AG09319 (cell line): ENCODE measurements around the gene FSTL1.
A peak's percentile ranks its signal among the peaks of the same experiment; 100 is the strongest.

Source experiments
- DNase-seq: peaks from one replicate; pipeline ENCODE4 v3.0.0-alpha.2; 2010; ENCODE audit warnings: low read depth; ENCODE audit errors: extremely low read depth
- TF ChIP-seq, protein P1 (sequence below): IDR thresholded peaks from 2 replicates; pipeline ENCODE4 v1.5.1; 2011; ENCODE audit warnings: low read depth, mild to moderate bottlenecking, inconsistent platforms, low read length, moderate library complexity

Gene FSTL1

DNA sequence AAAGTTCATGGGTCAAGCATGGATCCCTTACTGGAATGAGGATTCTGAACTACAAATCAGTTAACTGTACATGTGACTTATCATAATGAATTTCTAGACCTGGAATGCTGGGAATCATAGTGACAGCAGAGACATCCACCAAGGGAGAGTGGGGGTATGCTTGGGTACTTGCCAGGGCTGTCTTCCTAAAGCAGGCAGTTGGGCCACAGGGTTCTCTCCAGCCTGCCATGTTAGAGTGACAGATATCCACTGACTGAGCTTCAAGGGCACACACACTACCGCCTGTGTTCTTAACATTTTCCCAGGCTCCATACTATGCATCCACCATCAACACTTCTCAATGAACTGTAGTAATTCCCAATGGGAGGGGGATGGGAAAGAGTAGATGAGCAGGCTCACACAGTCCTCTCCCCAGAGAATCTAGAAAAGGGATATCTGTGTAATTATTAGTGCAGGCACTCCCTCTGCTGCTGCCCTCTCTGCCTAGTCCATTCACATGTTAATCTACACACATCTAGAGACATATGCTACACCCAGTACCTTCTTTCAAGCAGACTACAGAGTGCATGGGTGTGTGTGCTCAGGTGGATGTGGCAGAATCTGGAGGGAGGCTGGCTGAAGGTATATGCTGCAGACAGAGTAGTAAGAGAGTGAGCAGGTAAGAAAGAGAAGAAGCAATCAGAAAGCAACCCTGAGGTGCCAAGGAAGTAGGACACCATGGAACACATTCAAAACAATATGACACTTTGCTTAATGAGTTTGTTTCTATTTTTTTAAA, 3.7 kb downstream of the FSTL1 start:
- no peak for DNase-seq
- TF ChIP-seq, protein P1, sequence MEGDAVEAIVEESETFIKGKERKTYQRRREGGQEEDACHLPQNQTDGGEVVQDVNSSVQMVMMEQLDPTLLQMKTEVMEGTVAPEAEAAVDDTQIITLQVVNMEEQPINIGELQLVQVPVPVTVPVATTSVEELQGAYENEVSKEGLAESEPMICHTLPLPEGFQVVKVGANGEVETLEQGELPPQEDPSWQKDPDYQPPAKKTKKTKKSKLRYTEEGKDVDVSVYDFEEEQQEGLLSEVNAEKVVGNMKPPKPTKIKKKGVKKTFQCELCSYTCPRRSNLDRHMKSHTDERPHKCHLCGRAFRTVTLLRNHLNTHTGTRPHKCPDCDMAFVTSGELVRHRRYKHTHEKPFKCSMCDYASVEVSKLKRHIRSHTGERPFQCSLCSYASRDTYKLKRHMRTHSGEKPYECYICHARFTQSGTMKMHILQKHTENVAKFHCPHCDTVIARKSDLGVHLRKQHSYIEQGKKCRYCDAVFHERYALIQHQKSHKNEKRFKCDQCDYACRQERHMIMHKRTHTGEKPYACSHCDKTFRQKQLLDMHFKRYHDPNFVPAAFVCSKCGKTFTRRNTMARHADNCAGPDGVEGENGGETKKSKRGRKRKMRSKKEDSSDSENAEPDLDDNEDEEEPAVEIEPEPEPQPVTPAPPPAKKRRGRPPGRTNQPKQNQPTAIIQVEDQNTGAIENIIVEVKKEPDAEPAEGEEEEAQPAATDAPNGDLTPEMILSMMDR: no peak

DNA sequence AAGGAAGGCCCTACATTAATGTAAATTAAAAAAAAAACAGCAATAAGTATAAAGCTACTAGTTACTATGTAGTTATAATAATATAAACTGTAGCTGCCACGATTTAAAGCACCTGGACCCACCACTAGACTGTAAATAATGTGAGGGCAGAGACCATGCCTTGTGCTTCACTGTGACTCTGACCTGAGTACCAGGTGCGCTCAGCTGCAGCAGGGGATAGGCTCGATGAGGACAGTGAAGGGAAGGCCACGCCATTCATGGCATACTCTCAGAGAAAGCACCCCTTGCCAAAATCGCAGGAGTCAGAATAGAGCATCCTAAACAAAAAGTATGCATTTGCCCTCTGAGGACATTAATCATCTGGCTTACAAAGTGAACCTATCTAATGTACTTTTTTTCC, 5.1 kb downstream of the FSTL1 start:
- no peak for DNase-seq

DNA sequence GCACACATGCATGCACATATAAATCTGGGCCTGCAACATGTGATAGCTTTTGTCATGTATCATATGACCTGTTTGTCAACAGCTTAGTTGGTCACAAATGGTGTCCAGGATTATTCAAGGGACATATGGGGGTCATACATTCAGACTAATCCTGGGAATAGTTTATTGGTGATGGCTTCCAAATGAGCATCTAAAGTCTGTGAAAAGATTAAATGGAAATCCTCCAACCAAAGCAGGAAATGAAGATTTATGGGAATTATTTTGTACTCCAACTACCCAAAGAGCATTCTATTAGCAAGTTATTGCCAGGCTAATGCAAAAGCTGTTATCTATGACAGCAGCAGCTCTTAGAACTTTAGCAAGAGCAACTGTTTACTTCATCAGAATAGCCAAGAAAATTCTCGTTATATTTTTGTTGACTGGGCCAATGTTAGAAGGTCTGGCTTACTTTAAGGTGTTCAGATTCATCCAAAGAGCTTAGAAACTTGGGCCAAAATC, 7.1 kb downstream of the FSTL1 start:
- TF ChIP-seq, protein P1: no peak
- DNase-seq: no peak

More for the DNA sequence above, 5.1 kb downstream of the FSTL1 start:
- TF ChIP-seq, protein P1: no peak

DNA sequence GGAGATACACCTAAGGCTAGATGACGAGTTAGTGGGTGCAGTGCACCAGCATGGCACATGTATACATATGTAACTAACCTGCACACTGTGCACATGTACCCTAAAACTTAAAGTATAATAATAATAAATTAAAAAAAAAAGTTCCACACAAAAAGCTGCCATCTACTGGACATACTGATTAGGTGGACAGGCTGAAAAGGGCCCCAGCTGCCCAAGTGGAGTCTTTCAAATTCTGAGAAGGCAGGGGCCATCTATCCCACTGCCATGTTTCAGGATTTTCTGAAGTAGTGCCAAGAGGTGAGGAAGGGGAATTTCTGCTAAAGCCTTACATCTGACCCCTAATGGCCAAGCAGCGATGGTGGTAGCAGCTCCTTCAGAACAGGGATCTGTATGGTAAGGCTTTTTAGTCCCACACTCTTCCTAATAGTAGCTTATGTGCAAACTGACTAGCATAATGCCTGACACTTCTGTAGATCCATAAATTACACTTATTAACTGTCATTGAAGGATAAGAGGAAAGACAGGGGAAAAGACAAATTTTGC, 7.7 kb downstream of the FSTL1 start:
- DNase-seq: no peak
- TF ChIP-seq, protein P1: peak; percentile 38

DNA sequence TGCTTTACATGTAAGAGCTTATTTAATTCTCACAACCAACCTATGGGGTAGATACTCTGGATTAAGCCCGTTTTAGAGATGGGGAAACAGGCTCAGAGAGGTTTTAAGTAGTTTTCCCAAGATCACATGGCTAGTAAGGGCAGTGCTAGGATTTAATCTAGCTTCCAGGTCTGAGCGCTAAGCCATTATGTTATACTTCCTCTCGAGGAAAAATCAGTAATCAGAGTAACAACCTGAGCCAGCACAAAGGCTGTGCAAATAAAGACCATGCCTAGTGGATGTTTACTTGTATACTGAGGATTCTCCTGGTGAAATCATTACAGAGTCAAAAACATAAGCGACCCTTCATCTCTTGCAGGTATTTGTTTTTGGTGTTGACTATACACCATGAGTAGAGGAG, 9.0 kb downstream of the FSTL1 start:
- TF ChIP-seq, protein P1: no peak
- DNase-seq: no peak

DNA sequence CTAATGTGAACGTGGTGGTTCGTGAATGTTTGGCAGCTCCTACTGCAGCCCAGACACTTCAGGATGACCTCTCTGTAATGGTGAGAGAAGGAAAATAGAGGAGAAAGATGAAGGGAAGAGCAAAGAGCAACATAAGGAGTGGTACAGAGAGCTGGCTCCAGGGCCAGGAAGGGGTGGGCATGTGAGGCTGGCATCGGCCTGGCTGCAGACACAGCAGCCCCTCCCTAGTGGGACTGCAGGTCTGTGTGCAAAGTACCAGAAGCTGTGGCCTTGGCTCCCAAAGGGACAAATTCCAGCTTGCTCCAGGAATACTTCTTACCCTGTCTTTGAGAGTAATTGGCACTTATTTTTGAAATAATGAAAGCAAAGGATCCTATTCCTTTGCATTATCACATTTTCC, 10.0 kb downstream of the FSTL1 start:
- TF ChIP-seq, protein P1: no peak
- no peak for DNase-seq

DNA sequence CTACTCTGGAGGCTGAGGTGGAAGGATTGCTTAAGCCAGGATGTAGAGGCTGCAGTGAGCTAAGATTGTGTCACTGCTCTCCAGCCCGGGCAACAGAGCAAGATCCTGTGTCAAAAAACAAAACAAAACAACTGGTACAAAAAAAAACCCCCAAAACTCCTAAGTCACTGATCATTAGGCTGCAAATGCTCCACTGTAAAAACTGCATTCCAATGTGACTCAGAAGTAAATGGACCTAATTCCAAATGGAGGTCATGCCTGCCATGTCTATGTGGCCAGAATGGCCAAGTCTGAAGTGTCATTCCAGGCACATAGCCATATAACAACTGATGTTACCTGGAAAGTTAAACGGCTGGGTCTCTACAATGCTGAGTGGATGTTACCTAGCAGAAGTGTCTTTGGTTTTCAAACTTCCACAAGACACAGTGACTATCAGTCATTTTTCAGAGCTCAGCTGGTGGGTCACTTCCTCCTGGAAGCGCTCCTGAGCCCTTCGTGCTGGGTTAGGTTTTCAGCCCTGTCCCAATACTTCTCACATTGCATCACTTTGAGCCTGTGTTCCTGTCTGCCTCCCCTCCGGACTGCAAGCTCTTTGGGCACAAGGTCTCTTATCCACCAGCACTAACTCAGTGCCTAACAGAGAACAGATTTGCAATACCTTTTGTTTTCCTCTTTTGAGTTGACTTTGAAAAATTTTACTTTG, 10.6 kb downstream of the FSTL1 start:
- TF ChIP-seq, protein P1: no peak
- no peak for DNase-seq
